Measurements from ENCODE around the gene HGS.

HGS gene

DNA sequence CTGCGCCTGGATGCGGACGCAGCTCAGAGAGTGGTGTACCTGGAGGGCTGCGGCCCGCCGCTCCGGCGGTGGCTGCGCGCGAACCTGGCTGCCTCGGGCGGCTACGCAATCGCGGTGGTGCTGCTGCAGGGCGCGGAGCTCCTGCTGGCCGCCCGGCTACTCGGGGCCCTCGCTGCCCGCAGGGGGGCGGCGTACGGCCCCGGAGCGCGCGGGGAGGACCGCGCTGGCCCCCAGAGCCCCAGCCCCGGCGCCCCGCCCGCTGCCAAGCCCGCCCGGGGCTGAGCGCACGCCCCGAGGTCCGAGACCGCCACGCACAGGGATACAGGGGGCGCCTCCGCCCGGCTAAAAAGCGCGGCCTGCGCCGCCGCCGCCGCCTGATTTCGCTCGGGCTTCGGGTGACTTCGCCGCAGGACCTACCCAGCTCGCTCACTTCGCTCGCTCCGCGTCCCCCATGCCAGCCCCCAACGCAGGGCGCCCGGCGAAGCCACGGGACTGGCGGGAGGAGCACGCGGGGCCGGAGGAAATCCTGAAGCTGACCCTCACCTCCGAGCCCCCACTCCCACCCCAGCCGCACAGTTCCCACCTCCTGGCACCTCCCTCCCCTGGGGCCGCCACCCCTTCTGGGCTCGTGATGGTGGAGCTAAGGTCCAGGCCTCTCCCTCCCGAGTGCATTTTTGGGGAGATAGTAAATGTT, 35.7 kb upstream of the HGS start:
- H3K79me1 ChIP-seq (ENCODE audit: low read length): no peaks in the 10 kb centered on the region
- H3K4me3 ChIP-seq (ENCODE audit: low read depth, low read length): no peak overlapping the region
- H4K12ac ChIP-seq (ENCODE audit: low read depth, low read length): no peak overlapping the region
- no peak overlapping the region for H3K23ac ChIP-seq (ENCODE audit: low read length)
- WGBS (ENCODE audit: extremely low coverage, insufficient coverage, insufficient read length): no CpG with 5 or more reads among the region's 78 CpGs
- no peaks in the 10 kb centered on the region for H3K36me3 ChIP-seq (ENCODE audit: control insufficient read depth in 1 of 2, insufficient read depth in 2 of 2, low read length in 2 of 2)
- H4K91ac ChIP-seq (ENCODE audit: low read depth, low read length): no peak overlapping the region
- peak in 1 of 2 donors; percentile 35 for DNase-seq
- no peaks in the 10 kb centered on the region for H3K79me2 ChIP-seq (ENCODE audit: control insufficient read depth, insufficient read depth, low read length, poor library complexity)
- H2BK12ac ChIP-seq (ENCODE audit: low read length): no peak overlapping the region
- H3K14ac ChIP-seq (ENCODE audit: low read length): no peak overlapping the region
- no peak overlapping the region for H3K18ac ChIP-seq (ENCODE audit: low read length)
- peaks cover 15% of the 10 kb centered on the region for H3K27me3 ChIP-seq (ENCODE audit: insufficient read depth, low read length)
- H2BK5ac ChIP-seq (ENCODE audit: low read depth, low read length, poor library complexity): no peak overlapping the region
- H3K4ac ChIP-seq (ENCODE audit: low read depth, low read length): no peak overlapping the region
- no peak overlapping the region for H4K8ac ChIP-seq (ENCODE audit: low read depth, low read length)
- no peak overlapping the region for H2AK5ac ChIP-seq (ENCODE audit: low read length)
- H3K9ac ChIP-seq (ENCODE audit: low read length): no peak overlapping the region
- H3K4me1 ChIP-seq (ENCODE audit: control insufficient read depth in 1 of 2, insufficient read depth in 2 of 2, low read length in 2 of 2): peaks cover 0 to 4% of the 10 kb centered on the region in 2 experiments
- no peak overlapping the region for H2BK120ac ChIP-seq (ENCODE audit: insufficient read depth, low read length, poor library complexity)
- no peak overlapping the region for H2AFZ ChIP-seq (ENCODE audit: insufficient read depth, low read length, poor library complexity)
- peaks cover 17% of the 10 kb centered on the region for H3K9me3 ChIP-seq (ENCODE audit: insufficient read depth, low read depth, low read length)
- H3K27ac ChIP-seq (ENCODE audit: low read depth, low read length): no peak overlapping the region
- no peak overlapping the region for H3K4me2 ChIP-seq (ENCODE audit: low read length)

DNA sequence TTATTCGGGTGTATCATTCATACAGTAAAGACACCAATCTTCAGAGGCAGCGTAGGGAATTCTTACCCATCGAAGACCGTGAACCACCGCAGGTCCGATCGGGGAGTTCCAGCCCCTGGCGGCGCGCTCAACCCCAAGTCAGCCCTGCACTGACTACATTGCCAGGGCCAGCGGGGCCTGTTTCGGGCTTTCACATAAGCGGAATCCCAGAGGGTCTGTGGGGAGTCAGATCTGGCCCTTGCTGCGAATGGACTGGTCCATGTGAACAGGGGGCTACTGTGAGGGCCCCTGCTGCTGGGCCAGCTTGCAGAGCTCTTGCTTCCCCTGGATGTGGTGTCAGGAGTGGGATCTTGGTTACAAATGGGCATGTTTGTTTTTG, 35.1 kb upstream of the HGS start:
- Histone ChIP-seq H4K8ac (ENCODE audit: low read depth, low read length) (no peak overlapping the region), H3K4me3 (ENCODE audit: low read depth, low read length) (no peak overlapping the region), H3K4ac (ENCODE audit: low read depth, low read length) (no peak overlapping the region), H3K23ac (ENCODE audit: low read length) (no peak overlapping the region), H4K91ac (ENCODE audit: low read depth, low read length) (no peak overlapping the region), H2BK120ac (ENCODE audit: insufficient read depth, low read length, poor library complexity) (no peak overlapping the region), H3K79me1 (ENCODE audit: low read length) (no peaks in the 10 kb centered on the region), H3K79me2 (ENCODE audit: control insufficient read depth, insufficient read depth, low read length, poor library complexity) (no peaks in the 10 kb centered on the region), H3K9me3 (ENCODE audit: insufficient read depth, low read depth, low read length) (peaks cover 17% of the 10 kb centered on the region), H3K4me2 (ENCODE audit: low read length) (no peak overlapping the region), H2BK5ac (ENCODE audit: low read depth, low read length, poor library complexity) (no peak overlapping the region), H3K14ac (ENCODE audit: low read length) (no peak overlapping the region), H3K4me1 (ENCODE audit: control insufficient read depth in 1 of 2, insufficient read depth in 2 of 2, low read length in 2 of 2) (peaks cover 0 to 4% of the 10 kb centered on the region in 2 experiments), H2AFZ (ENCODE audit: insufficient read depth, low read length, poor library complexity) (no peak overlapping the region), H3K27me3 (ENCODE audit: insufficient read depth, low read length) (peaks cover 15% of the 10 kb centered on the region), H4K12ac (ENCODE audit: low read depth, low read length) (no peak overlapping the region), H2AK5ac (ENCODE audit: low read length) (no peak overlapping the region), H3K27ac (ENCODE audit: low read depth, low read length) (no peak overlapping the region), H3K36me3 (ENCODE audit: control insufficient read depth in 1 of 2, insufficient read depth in 2 of 2, low read length in 2 of 2) (no peaks in the 10 kb centered on the region), H3K9ac (ENCODE audit: low read length) (no peak overlapping the region), H3K18ac (ENCODE audit: low read length) (no peak overlapping the region), H2BK12ac (ENCODE audit: low read length) (no peak overlapping the region)
- no peak for DNase-seq
- no CpG with 5 or more reads among the region's 14 CpGs for WGBS (ENCODE audit: extremely low coverage, insufficient coverage, insufficient read length)

DNA sequence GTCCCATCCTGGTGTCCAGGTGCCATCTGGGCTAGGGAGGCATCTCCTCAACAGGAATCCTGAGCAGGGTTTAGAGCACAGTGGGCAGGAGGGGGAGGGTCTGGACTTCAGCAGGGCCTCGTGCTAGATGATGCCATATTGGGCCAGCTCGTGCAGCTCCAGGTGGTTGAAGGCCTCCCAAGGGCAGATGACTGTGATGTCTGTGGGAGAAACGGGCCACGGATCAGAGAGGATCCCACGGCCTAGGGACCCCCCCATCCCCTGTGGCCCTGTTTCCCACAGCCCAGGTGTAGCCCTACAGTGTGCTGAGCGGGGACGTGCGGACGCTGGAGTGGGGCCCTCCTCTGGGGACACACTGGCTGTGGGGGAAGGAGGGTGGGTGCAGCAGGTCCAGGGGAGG, 32.9 kb upstream of the HGS start:
- Histone ChIP-seq H3K27ac (ENCODE audit: low read depth, low read length) (no peak overlapping the region), H3K27me3 (ENCODE audit: insufficient read depth, low read length) (peaks cover 15% of the 10 kb centered on the region), H4K12ac (ENCODE audit: low read depth, low read length) (no peak overlapping the region), H2BK12ac (ENCODE audit: low read length) (no peak overlapping the region), H3K4me1 (ENCODE audit: control insufficient read depth in 1 of 2, insufficient read depth in 2 of 2, low read length in 2 of 2) (peaks cover 0 to 4% of the 10 kb centered on the region in 2 experiments), H3K79me1 (ENCODE audit: low read length) (no peaks in the 10 kb centered on the region), H2BK120ac (ENCODE audit: insufficient read depth, low read length, poor library complexity) (no peak overlapping the region), H3K79me2 (ENCODE audit: control insufficient read depth, insufficient read depth, low read length, poor library complexity) (no peaks in the 10 kb centered on the region), H3K18ac (ENCODE audit: low read length) (no peak overlapping the region), H3K36me3 (ENCODE audit: control insufficient read depth in 1 of 2, insufficient read depth in 2 of 2, low read length in 2 of 2) (no peaks in the 10 kb centered on the region), H3K9me3 (ENCODE audit: insufficient read depth, low read depth, low read length) (peaks cover 17% of the 10 kb centered on the region), H4K91ac (ENCODE audit: low read depth, low read length) (no peak overlapping the region), H3K23ac (ENCODE audit: low read length) (no peak overlapping the region), H2AK5ac (ENCODE audit: low read length) (no peak overlapping the region), H3K4me2 (ENCODE audit: low read length) (no peak overlapping the region), H3K4me3 (ENCODE audit: low read depth, low read length) (no peak overlapping the region), H3K14ac (ENCODE audit: low read length) (no peak overlapping the region), H3K9ac (ENCODE audit: low read length) (no peak overlapping the region), H3K4ac (ENCODE audit: low read depth, low read length) (no peak overlapping the region), H2AFZ (ENCODE audit: insufficient read depth, low read length, poor library complexity) (no peak overlapping the region), H2BK5ac (ENCODE audit: low read depth, low read length, poor library complexity) (no peak overlapping the region), H4K8ac (ENCODE audit: low read depth, low read length) (no peak overlapping the region)
- WGBS (ENCODE audit: extremely low coverage, insufficient coverage, insufficient read length): no CpG with 5 or more reads among the region's 9 CpGs
- DNase-seq: no peak

DNA sequence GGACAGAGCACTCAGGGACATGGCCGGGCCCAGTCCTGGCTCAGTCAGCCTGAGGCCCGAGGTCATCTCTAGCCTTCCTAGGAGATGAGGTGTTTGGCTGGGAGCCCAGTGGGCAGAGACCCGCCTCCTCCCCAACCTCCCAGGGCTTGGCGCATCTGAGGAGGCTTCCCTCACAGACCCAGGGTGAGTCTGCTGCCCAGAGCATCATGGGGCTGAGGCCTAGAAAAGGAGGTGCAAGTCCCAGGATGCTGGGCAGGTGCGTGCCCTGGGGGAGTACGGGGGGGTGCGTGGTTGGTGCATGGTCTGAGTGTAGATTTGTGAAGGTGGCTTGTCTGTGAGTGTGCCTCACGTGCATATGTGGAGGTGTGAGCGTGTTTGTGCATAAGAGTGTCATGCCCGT, 32.1 kb upstream of the HGS start:
- Histone ChIP-seq H3K79me1 (ENCODE audit: low read length) (no peaks in the 10 kb centered on the region), H2AFZ (ENCODE audit: insufficient read depth, low read length, poor library complexity) (no peak overlapping the region), H3K14ac (ENCODE audit: low read length) (no peak overlapping the region), H3K9me3 (ENCODE audit: insufficient read depth, low read depth, low read length) (peaks cover 17% of the 10 kb centered on the region), H4K91ac (ENCODE audit: low read depth, low read length) (no peak overlapping the region), H3K27me3 (ENCODE audit: insufficient read depth, low read length) (peaks cover 15% of the 10 kb centered on the region), H3K4ac (ENCODE audit: low read depth, low read length) (no peak overlapping the region), H3K23ac (ENCODE audit: low read length) (peak overlapping the region; percentile 84), H3K4me2 (ENCODE audit: low read length) (no peak overlapping the region), H3K4me1 (ENCODE audit: control insufficient read depth in 1 of 2, insufficient read depth in 2 of 2, low read length in 2 of 2) (peaks cover 0 to 4% of the 10 kb centered on the region in 2 experiments), H2BK120ac (ENCODE audit: insufficient read depth, low read length, poor library complexity) (no peak overlapping the region), H3K18ac (ENCODE audit: low read length) (no peak overlapping the region), H4K12ac (ENCODE audit: low read depth, low read length) (no peak overlapping the region), H2BK5ac (ENCODE audit: low read depth, low read length, poor library complexity) (no peak overlapping the region), H3K27ac (ENCODE audit: low read depth, low read length) (no peak overlapping the region), H3K9ac (ENCODE audit: low read length) (peak overlapping the region; percentile 52), H4K8ac (ENCODE audit: low read depth, low read length) (no peak overlapping the region), H3K36me3 (ENCODE audit: control insufficient read depth in 1 of 2, insufficient read depth in 2 of 2, low read length in 2 of 2) (no peaks in the 10 kb centered on the region), H3K79me2 (ENCODE audit: control insufficient read depth, insufficient read depth, low read length, poor library complexity) (no peaks in the 10 kb centered on the region), H2AK5ac (ENCODE audit: low read length) (no peak overlapping the region), H3K4me3 (ENCODE audit: low read depth, low read length) (peak overlapping the region; percentile 28), H2BK12ac (ENCODE audit: low read length) (no peak overlapping the region)
- DNase-seq: no peak
- no CpG with 5 or more reads among the region's 10 CpGs for WGBS (ENCODE audit: extremely low coverage, insufficient coverage, insufficient read length)
